Measurements from ENCODE around the gene SLC35F3.
"Not testable (repeated sequence)": the region's sequence is repeated elsewhere in the genome, so short reads cannot be mapped to it uniquely, and the experiment has no call there.

The SLC35F3 gene

GRCh38 chr1:233904633-233905415 is at the start of gene SLC35F3:
TSS of gene SLC35F3 (plus strand) at chr1:233904676.
- no peak for DNase-seq

- no peak for DNase-seq
These were observed 45.0 kb upstream of the SLC35F3 start for GRCh38 chr1:233859446-233859845.

GRCh38 chr1:233863901-233864545 is 40.5 kb upstream of the SLC35F3 start:
- no peak for DNase-seq

GRCh38 chr1:233864578-233864977 is 39.9 kb upstream of the SLC35F3 start:
- no peak for DNase-seq

GRCh38 chr1:233865216-233865615 is 39.3 kb upstream of the SLC35F3 start:
- DNase-seq: no peak

- DNase-seq: no peak
These were observed 38.6 kb upstream of the SLC35F3 start for GRCh38 chr1:233865902-233866301.

- no peak for DNase-seq
These were observed 37.4 kb upstream of the SLC35F3 start for GRCh38 chr1:233867028-233867427.

GRCh38 chr1:233868461-233868860 is 36.0 kb upstream of the SLC35F3 start:
- DNase-seq: no peak

- no peak for DNase-seq
These were observed 34.8 kb upstream of the SLC35F3 start for GRCh38 chr1:233869680-233870079.

GRCh38 chr1:233873666-233874065 is 30.8 kb upstream of the SLC35F3 start:
- DNase-seq: no peak

- no peak for DNase-seq
These were observed 24.6 kb upstream of the SLC35F3 start for GRCh38 chr1:233879841-233880240.

GRCh38 chr1:233883671-233884070 is 20.8 kb upstream of the SLC35F3 start:
- DNase-seq: no peak

GRCh38 chr1:233884461-233885151 is 19.9 kb upstream of the SLC35F3 start:
- no peak for DNase-seq

- no peak for DNase-seq
These were observed 19.1 kb upstream of the SLC35F3 start for GRCh38 chr1:233885196-233885920.

- not testable (repeated sequence) for DNase-seq
These were observed 13.3 kb upstream of the SLC35F3 start for GRCh38 chr1:233891151-233891550.

- DNase-seq: no peak
These were observed 6.9 kb upstream of the SLC35F3 start for GRCh38 chr1:233897325-233898162.

- DNase-seq: no peak
These were observed 3.0 kb upstream of the SLC35F3 start for GRCh38 chr1:233901495-233901894.

- no peak for DNase-seq
These were observed 1.1 kb downstream of the SLC35F3 start for GRCh38 chr1:233905416-233906051.

- DNase-seq: no peak
These were observed 2.7 kb downstream of the SLC35F3 start for GRCh38 chr1:233907151-233907550.

GRCh38 chr1:233908092-233908491 is 3.6 kb downstream of the SLC35F3 start:
- DNase-seq: no peak

- no peak for DNase-seq
These were observed 4.7 kb downstream of the SLC35F3 start for GRCh38 chr1:233909195-233909594.

GRCh38 chr1:233912447-233912846 is 8.0 kb downstream of the SLC35F3 start:
- no peak for DNase-seq

Data from activated CD4-positive, alpha-beta T cell treated with anti-CD3 and anti-CD28 coated beads, Interleukin-2, amount 50 U/mL, for 1 hour (primary cell).